GM10847 (cell line): Measurements from ENCODE around the gene RPLP2.

Experiments
- POLR2A ChIP-seq: IDR thresholded peaks from 2 replicates; pipeline ENCODE4 v1.6.1; 2011; ENCODE audit not compliant: insufficient read length; ENCODE audit errors: extremely low read depth

RPLP2 gene

DNA sequence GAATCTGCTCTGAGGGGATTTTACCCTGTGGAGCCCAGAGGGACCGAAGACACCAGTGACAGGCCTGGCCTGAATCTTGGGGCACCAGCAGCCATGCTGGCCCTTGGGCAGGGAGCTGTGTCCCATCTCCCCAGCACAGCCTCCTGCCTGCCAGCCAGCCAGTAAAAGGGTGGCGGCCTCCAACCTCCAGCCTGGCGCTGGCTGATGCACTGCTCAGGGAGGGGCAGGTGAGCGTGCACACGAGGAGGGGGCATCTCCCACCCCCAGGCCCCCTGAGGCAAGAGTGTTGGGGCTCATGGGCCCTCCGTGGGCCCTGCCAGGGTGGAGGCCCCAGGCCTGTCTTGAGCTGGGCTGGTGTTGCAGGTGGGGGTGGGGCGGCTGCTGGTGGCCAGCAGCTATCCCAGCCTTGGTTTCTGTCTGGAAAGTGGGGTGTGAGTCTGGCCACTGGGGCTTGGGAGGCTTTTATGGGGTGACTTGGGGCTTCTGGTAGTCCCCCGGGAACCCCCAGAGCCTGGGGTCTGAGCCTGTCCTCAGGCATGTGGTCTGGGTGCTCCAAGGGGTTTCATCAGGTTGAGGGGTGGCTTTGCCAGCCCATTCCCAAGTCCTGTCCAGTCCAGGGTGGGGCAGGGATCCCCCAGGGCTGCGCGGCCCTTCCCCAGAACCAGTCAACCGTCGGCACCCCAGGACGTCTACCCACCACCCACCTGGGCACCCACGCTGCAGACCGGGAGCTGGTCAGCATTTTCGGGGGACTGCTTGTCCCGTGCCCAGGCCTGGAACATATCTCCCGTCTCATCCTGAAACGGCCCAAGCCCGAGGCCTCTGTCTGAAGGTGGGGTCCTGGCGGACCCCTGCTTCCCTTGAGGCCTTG is 50.7 kb downstream of the RPLP2 start:
- no peak for TF ChIP-seq POLR2A

DNA sequence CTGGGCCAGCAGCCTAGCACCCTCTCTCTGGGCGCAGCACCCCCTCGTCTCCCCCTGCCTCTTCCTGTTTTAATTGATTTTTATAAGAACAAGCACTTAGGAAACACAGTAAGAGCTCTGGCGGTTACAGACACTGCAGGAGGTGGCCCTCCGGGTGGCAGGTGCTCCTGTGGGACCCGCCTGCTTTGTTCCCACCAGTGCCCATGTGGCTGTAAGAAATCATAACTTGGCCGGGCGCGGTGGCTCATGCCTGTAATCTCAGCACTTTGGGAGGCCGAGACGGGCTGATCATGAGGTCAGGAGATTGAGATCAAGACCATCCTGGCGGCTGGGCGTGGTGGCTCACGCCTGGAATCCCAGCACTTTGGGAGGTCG is 51.3 kb downstream of the RPLP2 start:
- TF ChIP-seq POLR2A, result no peak

- no peak for TF ChIP-seq POLR2A
Measured at GRCh38 chr11:862081-862661, 52.4 kb downstream of the RPLP2 start.
